H54 (cell line): Measurements from ENCODE around the gene PDE4D.
"Not testable (repeated sequence)": the region's sequence is repeated elsewhere in the genome, so short reads cannot be mapped to it uniquely, and the experiment has no call there.

Experiments used
- DNase-seq: peaks from one replicate; pipeline ENCODE4 v3.0.0; 2011; ENCODE audit warnings: low spot score, mixed read lengths; ENCODE audit not compliant: insufficient read length
- FAIRE-seq: peaks from 3 replicates; lab custom pipeline; 2011; peaks lifted over from hg19 to GRCh38; lab: Jason Lieb, UNC
- POLR2A ChIP-seq: IDR thresholded peaks from 2 replicates; pipeline ENCODE4 v1.6.1; 2011; ENCODE audit warnings: low read depth, mild to moderate bottlenecking, low read length

Gene PDE4D

DNA sequence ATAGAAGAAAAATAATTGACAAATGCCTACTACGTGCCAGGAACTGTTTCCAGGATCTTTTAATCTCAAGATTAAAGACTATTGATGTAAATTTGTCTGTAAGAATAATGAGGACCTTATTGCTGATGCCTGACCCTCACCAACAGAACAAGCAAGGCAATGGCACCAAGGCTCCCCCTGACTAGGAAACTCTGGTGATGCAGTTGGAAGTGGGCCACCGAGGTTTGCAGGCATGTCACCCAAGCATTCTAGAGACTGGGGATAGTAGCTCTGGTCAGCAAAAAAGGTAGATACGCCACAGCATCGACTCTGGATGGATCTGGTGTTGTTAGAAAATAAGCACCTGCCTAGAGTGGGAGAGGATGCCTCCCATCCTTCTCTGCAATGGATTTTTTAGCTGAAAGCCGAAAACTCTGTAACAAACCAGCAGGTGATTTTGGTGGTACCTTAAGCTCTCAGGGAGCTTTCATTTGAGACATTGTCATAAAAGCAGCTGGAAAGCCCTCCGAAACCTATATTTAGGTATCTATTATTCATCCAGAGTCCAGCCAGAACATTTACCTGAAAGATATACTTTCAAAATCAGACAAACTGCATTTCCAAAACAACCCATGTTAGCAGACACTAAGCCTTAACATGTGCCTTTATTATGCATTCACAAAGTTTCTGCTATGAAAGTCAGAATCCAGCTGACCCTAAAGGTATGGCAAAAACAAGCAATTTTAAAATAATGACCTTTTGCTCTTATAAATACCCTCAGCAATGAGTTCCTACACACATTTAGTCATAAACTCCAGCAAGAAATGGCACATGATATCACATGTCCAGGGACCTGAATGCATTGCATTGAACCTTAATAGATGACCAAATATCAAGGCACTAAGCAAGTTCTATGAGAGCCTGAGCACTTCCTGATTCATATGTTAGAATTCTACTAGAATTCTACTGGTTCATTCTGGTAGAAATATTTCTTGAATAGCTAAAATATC lies 308.4 kb downstream of the PDE4D start:
- no peak for TF ChIP-seq POLR2A
- DNase-seq = no peak
- no peak for FAIRE-seq

DNA sequence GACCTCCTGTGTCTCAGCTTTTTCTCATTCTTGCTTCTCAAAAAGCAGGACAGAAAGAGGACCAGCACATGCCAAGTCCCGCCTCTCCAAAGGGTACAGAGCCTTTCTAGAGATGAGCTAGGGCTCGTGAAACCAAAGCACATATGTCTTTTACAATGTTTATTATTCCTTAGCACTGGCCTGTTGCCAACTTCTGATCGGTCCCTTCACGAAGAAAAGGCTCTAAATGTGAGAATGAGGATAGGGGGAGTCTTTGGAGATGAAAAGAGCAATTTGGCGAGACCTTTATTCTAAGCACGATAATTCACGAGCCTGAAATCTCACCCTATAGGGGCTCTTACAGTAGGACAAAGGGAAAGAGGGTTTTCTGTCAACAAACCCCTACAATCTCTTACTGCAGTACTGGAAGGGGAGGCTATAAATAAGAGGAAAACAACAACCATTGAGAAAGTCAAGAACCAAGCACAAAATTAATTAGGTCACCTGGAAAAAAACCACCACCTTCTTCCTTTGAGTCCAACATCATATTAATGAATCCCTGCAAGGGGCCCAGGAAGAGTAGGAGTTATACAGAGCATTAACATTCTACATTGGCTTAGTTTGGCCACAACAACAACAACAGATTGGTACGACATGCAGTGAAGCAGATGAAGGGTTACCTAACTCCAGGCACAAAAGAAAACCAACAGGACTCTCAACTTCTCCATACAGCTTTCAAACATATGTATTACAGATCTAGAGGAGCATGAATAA lies 309.5 kb downstream of the PDE4D start:
- DNase-seq = no peak
- TF ChIP-seq POLR2A = no peak
- FAIRE-seq = no peak

DNA sequence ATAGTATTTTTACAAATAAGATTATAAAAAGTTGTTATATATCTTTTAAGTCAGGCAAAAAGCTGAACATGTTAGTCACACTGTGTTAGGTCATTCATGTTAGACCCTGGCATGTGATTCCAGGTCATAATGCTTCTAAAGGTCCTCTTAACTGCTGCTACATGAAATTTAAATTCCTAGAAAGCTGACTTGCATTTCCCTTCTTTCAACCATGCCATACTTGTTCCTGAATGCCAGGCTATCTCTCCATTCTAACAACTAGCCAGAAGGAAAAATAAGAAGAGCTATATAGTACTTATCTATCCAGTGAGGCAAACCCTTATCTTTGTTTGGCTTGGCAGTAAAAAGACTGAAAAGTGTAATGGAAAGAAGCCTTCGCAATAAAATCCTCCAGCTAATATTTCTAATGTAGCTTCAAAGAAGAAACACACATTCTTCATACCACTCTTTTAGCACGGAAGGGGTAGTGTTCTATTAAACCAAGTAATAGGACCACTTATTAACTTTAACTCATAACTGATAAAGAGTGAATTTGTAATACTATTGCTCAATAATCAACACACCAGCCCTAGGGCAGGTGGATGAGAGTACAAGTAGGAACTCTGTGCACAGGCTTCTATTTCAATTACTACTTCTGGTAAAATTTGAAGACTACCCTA lies 310.2 kb downstream of the PDE4D start:
- no peak for FAIRE-seq
- no peak for DNase-seq
- TF ChIP-seq POLR2A = no peak

DNA sequence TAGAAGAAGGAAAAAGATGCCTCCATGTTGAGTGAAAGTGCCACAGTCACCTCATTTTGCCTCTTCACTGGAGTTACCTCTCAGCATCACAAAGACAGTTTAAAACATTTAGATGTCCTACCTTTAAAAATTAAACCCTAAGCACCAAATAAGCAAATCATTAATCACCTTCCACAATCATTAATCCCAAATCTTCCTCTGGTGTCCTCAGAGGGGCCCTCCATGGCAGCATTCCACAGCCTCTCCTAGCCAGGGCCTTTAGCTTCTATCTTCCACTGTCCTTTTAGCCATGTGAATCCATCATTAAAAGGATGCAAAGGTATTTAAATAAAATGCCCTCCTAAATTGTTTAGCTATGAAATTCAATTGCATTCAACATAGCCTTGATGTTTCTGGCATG lies 310.8 kb downstream of the PDE4D start:
- no peak for FAIRE-seq
- no peak for TF ChIP-seq POLR2A
- DNase-seq = no peak

DNA sequence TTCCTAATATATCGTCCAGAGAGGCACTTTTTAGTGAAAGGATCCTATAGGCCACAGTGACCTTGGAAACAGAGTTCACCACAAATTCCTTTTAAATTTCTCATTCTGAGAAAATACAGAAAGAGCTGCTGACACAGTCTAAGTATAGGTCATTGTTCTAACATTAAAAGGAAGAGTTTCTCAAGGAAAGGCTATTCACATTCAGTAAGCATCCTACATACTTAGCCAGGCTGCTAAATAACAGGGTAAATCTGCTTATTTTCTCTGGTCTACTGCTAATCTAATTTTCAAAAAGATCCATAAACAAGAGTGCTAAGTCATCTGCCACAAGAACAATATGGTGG lies 313.7 kb downstream of the PDE4D start:
- no peak for FAIRE-seq
- DNase-seq = no peak
- TF ChIP-seq POLR2A = no peak

DNA sequence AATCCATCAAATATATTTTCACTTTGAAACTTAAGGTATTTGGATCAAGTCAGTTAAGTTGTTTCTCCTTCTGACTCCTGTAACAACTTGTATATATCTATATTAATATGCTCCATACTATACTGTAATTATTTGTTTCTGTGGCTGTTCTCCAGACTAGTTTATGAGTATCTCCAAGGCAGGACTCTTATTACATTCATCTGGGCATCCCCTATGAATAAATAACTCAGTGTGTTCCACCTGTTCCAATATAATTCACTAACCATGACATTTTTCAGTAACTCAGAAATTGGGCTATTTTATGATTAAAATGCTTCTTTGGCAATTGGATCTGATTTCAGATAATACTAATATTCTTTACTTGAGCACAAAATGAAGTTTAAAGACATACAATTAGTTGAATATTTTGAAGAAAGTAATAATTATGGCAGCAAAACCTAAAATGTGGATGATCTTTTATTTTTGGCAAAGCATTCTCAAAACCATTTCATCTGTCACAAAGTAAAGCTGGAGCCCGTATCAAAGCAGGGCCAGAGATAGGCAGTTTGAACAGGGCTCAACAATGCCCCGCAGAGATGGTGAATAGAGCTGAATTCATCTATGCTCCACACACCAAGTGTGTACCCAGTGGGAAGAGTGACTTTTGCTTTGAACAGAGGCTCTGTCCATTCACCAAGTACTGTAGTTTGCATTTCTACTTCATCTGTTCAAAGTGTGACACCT lies 314.3 kb downstream of the PDE4D start:
- no peak for DNase-seq
- no peak for TF ChIP-seq POLR2A
- no peak for FAIRE-seq

DNA sequence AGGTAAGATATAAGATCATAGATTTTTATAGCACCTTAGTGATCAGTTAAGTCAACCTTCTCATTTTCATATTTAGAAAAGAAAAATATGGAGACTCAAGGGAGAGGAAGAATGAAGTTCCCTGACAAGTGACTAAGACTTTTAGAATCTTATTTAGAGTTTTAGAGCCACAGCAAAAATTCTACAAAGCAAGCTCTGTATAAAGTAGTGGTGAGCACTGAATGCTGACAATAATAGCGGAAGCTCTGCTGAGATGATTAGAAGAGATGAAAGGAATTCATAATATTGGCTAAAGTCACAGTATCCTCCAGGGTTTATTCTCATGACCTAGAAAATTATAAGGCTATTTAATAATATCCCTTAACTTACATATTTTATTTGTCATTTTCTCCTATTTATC lies 316.0 kb downstream of the PDE4D start:
- no peak for DNase-seq
- FAIRE-seq = no peak
- TF ChIP-seq POLR2A = no peak

DNA sequence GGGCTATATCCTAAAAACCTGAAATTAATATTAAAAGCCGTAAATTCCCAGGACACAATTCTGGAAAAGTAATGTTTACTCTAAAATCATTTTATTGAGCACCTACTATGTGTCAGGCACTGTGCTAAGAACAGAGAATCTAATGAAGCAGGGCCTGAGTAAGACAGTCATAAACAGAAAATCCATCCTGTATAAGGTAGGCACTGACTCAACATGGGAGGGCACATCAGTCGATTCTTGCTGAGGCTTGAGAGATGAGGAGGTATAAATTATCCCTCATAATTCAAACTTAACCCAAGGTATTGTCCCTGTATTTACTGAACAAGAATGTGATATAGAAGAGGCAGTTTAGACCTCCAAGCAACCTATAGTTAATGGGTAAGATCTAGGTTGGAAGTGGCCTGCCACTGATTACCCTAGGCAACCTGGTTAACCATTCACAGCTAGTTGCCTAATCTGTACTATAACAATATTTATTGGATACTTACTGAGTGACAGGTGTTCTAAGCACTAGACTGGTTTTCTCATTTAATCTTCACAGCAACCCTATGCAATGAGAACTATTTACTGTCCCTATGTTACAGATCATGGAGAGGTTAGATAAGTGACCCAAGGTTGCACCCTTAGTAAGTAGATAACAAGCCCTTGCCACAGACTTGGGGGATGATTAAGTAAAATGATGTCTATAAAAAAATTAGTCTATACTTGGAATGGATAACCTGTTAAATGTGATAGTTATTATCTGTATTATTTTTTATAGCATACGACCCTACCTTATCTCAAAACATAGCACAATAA lies 317.7 kb downstream of the PDE4D start:
- DNase-seq (no peak), FAIRE-seq (no peak)
- TF ChIP-seq POLR2A = no peak

DNA sequence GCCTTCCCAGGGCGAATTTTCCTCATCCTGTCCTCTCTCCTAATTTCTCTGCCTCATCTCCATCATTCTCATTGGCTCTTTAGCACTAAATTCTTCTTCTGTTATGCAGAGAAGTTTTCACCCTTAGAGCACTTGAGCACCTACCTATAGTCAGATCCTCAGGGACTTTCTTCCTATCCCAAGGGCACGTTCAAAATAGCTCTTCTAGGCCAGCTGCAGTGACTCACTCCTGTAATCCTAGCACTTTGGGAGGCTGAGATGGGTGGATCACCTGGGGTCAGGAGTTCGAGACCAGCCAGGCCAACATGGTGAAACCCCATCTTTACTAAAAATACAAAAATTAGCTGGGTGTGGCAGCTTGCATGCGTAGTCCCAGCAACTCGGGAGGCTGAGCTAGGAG lies 320.0 kb downstream of the PDE4D start:
- FAIRE-seq, DNase-seq: not testable (repeated sequence)

DNA sequence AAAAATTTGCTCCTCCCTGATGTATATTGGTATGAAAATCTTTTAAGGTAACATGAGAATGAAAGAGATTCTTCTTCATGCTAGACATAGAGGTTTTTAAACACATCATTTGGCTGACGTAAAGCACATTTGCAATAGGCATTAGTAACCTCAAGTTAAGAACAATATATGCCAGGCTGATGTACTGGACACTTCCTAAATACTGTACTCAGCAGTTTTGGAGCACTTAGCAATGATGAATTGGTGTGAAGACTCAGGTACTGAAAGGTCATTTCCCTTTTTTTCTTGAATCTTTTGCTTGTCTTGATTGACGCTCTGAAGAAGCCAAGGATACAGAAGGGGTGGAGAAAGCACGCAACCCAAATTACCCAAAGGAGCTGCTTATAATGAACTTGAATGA lies 322.5 kb downstream of the PDE4D start:
- FAIRE-seq (peak; percentile 15), DNase-seq (no peak)
- TF ChIP-seq POLR2A = no peak

DNA sequence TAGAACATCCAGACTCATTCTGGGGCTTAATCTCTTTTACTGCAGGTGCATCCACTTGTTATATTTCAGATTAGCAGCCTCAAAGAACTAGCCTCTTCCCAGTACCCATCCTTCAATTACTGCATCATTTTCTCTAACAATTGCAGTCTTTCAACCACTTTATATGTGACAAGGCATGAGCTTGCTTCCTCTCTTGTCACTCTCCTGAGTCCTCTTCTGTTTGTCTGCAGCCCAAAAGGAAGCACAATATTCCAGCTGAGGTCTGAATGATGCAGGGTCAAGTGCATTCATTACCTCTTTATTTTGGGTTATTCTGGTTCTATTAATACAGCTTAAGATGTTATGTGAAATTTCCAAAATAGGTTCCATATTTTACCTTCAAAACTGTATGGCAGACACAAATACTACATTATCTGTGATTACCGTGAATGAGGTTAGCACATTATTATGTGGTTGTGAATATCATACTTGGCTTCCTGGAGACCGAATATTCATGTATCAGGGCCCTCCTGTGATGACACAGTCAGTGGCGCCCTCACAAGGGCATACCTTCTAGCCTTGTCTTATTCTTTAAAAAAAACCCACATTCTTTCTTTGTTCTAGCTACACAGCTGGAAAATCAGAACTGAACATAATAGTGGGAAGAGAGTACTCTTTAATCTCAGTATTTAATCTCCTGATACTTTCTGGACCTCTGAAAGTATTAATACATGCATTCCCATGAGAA lies 323.8 kb downstream of the PDE4D start:
- no peak for TF ChIP-seq POLR2A
- no peak for DNase-seq
- peak; percentile 45 for FAIRE-seq

DNA sequence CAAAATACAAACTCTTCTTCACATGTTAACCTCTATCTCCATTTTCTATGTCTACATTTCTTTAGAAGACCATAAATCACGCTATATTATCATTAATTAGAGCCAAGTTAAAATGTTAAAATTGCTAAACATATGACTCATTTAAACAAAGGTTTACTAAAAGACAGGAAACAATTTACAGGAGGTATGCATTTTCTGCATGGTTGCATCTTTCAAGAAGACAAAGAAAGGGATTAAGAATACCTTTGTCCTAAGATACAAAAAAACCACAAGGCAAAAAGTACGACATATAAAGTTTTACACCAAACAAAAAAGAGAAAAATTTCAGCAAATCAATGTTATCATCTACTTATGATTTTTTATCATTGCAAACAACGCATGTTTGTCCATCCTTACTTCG lies 324.4 kb downstream of the PDE4D start:
- peak; percentile 23 for FAIRE-seq
- TF ChIP-seq POLR2A = no peak

More for the DNA sequence above, 324.4 kb downstream of the PDE4D start:
- no peak for DNase-seq
